ENCODE measurements around the gene BRCC3.
"Not testable (repeated sequence)": the region's sequence is repeated elsewhere in the genome, so short reads cannot be mapped to it uniquely, and the experiment has no call there.

BRCC3 gene

DNA sequence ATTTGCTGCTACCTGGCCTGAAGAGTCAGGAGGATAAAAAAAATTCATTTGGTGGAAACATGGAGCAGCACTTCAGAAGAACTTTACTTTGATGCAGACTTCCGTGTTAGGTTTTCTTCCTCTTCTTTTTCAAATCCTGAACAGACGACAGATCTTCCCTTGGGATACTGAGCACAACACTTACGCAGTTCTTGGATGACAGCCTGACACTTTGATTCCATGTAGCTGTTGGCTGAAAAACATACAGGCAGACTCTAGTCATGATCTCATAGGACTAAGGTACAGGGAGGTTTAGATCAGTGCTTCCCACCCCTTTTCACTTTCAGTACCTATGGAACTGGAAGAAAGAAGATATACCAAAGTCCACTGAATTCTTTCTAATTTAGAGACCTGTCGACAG, 9.5 kb upstream of the BRCC3 start:
- no peak for DNase-seq

DNA sequence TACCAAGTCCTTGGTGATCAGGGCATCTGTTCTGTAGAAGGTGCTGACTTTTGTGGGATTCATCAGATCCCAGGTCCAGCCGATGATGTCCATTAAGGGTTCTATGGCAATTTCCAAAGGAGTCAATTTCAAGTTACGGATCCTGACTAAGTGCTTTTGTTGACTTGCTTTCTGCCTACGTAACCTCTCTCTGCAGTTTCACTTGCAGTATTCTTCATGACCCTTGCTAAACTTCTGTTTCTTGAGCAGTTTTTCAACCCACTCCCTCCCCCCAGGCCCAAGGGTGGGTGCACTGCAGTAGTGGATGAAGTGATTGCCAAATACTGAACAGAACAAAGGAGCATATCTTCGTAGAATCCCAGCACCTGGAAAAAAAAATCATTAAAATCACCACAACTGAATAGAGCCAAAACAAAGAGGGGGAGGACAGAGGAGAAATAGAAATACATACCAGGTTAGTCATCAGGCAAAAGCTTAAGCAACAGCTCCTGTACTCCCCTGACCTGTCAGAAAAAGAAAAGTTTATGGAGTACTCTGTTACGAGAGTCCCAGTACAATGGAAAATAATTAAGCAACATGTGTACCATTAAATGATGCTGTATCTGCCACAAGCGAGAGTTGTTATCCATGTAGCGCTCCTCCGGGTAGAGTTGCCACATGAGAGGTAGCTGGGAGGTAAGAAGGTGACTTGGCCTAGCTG, 6.1 kb upstream of the BRCC3 start:
- no peak for DNase-seq

DNA sequence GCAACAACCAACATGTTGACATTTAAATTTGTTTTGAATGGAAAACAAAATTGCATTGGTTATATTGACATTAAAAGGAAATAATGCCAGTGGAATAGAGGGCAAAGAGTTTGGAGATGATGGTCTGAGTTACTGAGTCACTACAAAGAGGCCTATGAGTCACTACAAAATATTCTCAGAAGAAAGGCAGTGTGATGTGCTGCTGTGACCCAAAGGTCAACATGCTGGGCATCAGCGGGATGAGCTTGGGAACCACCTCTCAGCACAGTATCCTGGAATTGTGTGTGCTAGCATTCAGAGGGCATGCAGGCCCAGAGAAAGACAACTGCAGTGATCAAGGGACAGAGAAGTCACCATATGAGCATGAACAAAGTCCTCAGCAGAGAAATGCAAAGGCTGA, 3.1 kb upstream of the BRCC3 start:
- no peak for DNase-seq

DNA sequence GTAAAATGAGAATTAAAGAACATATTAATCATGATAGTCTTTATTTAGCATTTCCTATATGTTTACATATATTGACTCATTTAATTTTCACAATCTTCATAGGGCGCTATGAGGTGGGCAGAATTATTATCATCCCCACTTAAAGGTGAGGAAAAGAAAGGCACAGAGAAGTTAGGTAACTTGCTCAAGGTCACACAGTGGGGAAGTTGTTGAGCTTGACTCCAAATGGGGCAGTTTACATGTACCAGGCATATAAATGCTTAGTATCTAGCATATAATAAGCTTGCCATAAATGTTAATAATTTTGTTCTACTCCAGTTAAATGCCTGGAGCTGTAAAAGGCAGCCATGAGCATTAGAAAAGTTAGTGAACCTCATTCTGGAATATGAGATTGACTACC, 1.9 kb upstream of the BRCC3 start:
- DNase-seq: no peak

DNA sequence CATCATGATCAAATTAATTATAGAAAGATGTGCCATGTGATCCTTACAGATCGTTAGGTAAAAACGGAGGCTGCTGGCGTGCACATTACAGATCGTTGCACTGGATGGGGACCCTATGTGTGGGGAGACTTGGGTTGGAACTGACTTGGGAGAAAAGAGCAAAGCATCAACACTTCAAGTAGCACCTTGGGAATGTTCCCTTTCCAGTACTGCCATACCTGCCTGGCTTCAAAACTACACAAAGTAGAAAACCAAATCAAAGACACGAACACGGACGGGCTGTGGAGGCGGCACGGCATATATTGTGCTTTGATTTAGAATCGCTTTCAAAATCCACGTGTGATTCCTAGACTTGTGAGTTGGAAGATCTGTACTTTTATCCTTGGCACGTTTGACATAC, 1.3 kb upstream of the BRCC3 start:
- no peak for DNase-seq

DNA sequence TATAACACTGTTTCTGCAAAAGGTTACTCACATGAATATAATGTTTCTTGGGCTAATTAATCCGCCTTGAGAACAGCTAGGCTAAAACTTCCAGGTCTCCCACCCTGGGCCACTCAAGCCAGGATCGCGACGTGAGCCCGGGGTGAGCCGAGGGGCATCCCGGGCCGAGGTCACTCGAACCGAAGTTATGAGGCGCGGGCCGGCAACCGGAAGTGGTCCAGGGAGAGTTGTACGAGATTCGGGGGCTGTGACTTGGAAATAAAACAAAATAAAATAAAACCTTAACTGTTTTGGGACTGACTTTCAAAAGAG, 689 bp upstream of the BRCC3 start:
- no peak for DNase-seq

DNA sequence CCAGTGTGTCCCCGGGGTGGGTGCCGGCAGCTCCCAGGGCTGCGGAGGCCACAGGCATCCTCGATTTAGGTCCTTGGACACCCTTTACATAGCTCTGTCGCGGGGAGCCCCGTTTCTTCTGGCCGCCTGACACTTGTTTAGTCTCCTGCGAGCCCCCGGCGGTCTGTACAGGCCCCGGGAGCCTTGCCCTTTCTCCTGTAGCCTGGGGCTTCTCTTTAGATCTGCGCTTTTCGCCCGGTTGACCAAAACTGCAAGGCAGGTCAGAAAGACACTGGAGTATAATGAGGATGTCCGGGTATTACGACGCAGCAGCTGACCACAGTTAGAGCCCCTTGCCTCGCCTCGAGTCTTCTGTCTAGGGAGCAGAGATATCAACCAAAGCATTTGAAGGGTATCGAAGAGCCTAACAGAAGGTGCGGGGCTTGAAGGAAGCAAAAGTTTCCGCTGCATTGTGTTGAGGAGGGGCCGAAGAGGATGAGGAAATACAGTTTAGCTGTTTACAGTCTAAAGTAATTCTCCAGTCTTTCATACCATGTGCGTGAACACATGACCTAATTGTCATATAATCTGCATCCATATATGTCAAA, 479 bp downstream of the BRCC3 start:
- DNase-seq: no peak

DNA sequence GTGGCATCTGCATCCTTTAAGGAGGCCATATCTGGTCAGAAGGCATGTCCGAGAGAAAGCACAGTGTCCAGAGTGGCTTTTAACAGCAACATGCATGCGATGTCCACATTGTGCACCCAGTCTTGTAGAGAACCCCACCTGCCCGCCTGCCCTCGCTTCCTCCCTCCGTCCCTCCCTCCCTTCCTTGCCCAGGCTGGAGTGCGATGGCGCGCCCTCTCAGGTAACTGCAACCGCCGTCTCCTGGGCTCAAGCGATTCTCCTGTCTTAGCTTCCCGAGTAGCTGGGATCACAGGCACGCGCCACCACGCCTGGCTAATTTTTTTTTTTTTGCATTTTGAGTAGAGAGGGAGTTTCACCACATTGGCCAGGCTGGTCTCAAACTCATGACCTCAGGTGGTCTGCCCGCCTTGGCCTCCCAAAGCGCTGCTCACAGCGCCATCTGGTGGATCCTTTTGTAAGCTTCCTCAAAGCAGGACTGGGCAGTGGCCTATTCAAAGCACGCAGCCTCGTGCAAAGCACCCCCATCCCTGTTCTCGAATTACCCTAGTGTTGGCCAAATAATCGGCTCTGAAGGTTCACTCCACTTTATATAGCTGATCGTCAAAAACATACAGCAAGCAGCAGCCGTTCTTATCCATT, 15.0 kb downstream of the BRCC3 start:
- DNase-seq: no peak

DNA sequence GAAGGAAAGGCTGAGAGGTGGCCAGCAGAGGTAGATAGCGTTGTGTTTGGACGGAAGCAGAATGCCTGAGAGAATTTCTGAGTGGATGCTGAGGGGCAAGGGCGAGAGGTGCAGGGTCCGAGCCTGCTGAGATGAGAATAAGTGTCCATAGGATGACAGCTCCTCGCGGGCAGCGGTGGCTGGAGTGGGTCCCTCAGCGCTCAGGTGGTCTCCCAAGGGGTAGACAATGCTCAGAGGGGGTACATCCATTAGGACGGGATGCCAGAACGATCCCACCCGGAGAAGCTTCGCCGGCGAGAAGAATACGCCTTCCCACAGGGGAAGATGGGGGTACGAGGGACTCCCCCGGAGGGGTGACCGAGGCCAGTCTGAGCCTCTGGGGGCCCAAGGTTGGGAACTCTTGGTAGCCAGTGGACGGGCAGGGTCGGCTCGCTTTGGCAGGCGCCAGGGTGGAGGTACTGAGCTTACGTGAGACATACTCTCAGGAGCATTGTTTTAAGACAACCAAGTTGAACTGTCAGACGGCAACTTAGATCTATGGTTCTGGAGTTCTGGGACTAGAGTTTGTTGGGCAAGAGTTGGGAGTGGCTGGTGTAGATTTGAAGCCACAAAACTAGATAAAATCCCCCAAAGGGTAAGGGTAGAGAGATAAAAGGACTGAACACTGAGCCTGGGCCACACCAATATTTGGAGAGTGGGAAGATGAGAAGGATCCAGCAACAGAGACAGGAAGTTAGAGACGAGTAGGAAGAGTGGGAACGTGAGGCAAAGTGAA, 15.8 kb downstream of the BRCC3 start:
- DNase-seq: no peak

DNA sequence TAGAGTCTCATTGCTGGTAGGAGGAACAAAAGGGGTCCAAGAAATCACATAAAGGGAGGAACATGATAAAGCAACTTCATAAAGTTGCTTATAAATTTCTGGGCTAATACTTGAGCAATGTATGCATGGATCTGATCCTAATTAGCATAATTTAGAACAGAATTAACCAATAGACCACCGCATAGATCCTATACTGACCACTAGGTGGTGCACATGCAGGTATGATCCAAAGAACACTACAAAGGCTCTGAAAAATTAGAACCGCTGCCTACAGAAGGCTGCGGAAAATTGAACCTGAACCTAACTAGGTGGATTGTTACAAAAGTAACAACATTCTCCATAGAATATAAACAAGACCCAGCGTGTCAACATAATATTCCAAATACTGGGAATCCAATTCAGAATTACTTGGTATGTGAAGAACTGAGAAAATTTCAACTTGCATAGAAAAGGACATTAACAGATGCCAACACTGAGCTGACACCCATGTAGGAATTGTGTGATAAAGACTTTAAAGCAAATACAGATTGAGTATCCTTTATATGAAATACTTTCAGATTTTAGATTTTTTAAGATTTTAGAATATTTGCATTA, 23.3 kb downstream of the BRCC3 start:
- no peak for DNase-seq

DNA sequence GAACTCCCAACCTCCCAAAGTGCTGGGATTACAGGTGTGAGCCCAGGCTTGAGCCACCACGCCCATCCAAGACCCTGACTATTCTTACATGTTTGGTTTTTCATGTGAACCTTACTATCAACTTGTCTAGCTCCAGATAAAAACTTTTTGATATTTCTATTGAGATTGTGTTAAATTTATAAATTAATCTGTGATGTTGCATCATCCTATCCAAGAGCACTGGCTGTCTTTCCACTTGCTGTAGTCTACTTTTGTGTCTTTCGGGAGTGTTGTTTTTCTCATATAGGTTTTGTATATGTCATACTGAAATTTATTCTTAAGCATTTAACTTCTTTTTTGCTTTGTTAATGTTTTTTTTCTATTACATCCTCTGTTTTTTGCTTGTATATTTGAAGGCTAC, 34.6 kb downstream of the BRCC3 start:
- no peak for DNase-seq

DNA sequence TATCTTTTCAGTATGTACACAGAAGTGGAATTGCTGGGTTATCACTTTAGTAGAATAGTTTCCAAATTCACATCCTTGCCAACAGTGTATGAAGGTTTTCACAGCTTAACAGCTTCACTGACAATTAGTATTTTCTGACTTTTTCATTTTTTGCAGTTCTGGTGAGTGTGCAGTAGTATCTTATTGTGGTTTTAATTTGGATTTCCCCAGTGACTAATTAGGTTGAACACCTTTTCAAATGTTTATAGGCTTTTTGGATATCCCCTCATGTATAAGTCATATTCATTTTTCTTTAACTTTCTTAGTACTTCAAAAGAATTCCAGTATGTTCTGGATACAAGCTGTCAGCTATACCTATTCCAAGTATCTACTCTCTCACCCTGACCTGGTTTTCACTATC, 37.1 kb downstream of the BRCC3 start:
- no peak for DNase-seq

DNA sequence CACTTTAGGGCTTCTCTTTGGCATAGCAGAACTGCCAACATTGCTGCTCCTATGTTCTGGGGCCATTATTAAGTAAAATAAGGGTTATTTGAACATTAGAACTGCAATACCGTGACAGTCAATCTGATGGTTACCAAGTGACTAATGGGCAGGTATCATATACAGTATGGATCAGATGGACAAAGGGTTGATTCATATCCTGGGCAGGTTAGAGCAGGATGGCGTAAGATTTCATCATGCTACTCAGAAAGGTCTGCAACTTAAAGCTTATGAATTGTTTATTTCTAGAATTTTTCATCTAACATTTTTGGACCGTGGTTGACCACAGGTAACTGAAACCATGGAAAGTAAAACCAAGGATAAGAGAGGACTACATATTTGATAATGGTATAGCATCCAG, 40.9 kb downstream of the BRCC3 start:
- DNase-seq: no peak

DNA sequence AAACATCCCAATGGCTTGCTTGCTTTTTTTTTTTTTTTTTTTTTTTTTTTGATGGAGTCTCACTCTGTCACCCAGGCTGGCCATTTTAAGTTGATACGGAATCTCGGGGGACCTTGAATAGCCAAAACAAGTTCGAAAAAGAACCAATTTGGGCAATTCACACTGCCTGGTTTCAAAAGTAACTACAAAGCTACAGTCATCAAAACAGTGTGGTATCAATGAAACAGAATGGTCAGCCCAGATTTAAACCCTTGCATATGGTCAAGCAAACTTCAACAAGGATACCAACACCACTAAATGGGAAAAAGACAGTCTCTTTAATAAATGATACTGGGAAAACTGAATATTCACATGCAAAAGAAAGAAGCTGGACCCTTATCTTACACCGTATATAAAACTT, 41.8 kb downstream of the BRCC3 start:
- no peak for DNase-seq

DNA sequence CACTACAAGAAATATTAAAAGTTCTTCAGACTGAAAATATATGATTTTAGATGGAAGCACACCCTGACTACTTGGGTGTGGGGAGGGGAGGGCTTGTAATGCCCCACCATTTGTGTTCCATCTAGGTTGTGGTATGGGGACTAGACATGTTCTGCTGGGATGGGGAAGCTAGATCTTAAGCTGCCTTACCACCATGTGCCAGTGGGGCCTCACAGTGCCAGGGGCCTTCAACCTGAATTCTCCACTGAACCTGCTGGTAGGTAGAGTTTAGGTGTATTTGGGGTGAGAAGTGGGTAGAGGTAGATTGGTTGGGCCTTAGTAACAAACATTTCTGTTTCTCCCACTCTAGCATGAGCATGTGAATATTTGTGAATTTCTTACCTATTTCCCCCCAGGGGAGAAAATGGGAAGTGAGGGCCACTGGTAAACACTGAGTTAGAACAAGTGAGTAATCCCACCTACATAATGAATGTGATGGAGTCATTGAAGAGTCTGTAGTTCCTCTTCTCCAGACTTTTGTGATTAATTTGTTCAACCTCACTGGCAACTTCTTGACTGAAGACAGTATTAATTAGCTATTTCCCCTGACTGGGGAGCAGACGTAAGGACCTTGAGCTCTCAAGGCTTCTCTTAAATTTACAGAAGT, 44.0 kb downstream of the BRCC3 start:
- DNase-seq: no peak

DNA sequence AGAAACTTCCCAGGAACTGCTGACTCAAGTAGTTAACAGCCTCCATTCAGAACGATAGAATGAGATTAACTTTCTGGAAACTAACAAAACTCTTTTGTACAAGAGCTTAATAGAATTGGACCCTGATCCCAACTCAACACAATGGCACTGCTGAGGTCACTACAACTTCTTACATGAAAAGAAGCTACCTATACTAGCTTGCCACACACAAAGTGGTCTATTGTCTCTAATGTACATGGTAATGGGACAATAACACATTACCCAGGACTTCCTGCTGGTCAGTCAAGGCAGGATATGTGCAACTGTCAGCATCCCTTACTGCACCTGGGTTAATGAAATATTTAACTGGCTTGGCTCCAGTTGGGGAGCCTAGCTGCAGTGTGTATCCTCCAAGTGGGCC, 56.2 kb downstream of the BRCC3 start:
- DNase-seq: no peak

DNA sequence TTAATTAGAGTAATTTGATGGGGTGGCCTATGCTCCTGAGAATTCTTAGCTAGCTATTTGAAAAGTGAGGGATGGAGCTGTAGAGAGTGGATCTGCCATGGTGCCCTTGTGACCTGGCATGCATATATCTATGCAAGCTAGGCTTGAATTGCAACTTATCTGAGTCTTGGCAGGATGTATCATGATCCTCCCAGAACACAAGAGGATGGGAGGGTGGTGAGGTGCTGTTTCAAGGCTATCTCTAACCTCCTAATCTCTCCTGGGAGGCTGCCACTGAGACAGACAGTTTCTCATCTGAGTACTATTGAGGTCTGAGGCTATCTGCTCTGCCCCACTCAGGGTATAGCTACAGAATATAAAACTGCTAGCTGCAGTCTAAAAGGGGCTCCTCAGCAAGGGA, 56.6 kb downstream of the BRCC3 start:
- no peak for DNase-seq

DNA sequence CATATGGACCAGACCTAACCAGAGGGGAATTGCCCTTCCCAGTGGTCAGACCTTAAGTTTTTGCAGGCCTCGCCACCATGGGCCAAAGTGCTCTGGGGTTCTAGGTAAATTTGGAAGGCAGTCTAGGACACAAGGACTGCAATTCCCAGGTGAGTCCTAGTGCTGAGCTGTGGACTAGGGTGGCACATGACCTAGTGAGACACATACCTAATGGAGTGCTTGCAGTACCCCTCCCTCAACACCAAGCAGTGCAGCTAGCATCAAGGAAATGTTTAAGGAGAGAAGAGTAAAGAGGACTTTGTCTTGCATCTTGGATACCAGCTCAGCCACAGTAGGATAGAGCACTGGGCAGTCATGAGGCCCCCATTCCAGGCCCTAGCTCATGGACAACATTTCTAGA, 60.8 kb downstream of the BRCC3 start:
- no peak for DNase-seq

DNA sequence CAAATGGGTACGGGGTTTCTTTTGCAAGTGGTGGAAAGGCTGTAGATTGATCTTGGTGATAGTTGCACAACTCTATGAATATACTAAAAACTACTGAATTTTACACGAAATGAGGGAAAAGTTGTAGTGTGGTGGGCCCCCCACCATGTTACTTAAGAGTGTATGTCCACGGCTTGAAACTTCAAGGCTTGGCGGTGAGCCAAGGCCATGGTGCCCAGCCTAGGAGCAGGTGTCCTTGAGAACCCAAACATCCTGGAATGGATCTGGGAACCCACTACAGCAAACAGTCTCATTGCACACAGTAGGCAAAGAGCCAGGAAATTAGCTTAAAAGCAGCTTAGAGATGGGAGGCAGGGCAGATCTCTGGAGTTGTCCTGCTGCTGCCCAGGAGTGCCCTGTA, 62.9 kb downstream of the BRCC3 start:
- no peak for DNase-seq

DNA sequence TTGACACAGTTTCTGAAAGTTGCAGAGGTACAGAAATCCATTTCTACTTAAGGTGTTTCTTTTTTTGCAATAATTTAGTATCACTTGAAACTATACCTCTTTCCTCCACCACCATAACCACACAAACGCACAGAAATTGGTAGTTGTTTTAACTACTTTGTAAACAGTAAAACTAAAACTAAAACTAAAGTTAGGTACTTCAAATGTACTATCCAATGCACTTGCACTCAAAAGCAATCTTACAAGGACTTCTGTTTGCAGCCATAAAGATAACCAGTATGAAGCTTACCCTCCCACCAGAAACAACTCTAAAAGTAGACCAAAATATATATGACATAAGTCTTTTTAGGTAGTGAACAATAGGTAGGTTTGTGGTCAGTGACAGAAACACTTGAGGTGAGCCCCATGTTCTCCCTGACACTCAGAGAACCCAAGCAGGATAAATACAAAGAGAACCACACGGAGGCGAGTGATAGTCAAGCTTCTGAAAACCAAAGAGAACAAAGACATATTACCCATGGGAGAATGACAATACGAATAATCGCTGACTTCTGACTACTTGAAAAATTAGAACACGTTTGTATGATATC, 72.7 kb downstream of the BRCC3 start:
- DNase-seq: peak; percentile 2

DNA sequence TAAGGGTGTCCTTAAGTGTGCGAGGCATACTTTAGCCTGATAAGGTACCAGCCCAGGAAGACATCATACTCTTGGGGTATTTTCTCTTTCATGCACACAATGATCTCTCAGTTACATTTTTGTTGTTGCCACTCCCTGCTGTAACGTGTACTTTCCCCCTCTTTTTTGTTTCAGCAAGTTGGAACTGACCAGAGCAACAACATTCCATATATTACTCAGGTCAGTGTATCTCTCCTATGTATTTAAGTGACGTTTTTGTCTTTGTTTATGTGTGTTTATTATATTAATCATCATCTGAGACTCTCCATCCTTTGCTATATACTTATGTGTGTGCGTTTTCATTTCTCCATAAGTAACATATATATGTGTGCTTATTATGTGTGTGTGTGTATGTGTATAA, 73.6 kb downstream of the BRCC3 start:
- no peak for DNase-seq

DNA sequence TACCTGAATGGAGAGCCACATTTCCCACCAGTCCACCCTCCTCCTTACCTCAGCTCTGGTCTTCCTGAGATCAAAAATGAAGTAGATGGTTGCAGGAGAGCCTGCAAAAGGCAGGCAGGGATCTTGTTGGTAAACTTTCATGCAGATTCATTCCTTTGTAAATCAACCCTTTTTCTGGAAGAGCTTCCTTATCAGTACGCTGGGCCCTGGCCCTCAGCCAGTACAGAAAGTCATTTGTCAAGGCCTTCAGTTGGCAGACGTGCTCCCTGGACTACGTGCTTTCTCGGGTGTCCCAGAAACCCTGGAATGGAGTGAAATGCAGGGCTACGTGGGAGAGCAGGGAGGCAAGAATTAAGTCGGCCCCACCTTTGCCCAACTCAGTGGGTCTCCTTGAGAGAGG, 76.3 kb downstream of the BRCC3 start:
- not testable (repeated sequence) for DNase-seq

DNA sequence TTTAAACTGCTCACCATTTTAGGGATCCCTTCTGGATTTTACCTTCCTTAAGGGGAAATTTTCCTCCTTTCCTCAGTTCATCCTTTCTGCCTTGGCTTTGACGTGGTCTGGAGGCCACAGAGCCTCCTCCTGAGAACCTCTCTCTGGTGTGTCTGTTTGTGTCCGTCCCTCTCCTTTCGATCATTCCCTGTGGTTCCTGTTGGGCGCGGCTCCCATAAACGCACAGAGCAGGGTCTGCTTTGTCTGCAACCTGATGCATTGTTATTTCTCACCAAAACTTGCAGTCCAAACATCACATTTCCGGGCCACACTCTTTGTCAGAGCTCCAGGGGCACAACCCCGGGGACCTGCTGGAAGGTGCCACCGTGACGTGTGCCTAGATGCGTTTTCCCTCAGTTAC, 76.9 kb downstream of the BRCC3 start:
- not testable (repeated sequence) for DNase-seq
